NT2/D1 (cell line): Measurements from ENCODE around the gene ADGRD1.
"Not testable (repeated sequence)": the region's sequence is repeated elsewhere in the genome, so short reads cannot be mapped to it uniquely, and the experiment has no call there.

Experiments
- DNase-seq: peaks from one replicate; pipeline ENCODE4 v3.0.0-alpha.2; 2011; ENCODE audit warnings: low read depth, low spot score
- H3K27me3 ChIP-seq: 2 replicates; pipeline ENCODE4 v1.6.0; 2011; ENCODE audit warnings: mild to moderate bottlenecking; ENCODE audit not compliant: insufficient read length, insufficient read depth
- H3K36me3 ChIP-seq: 2 replicates; pipeline ENCODE4 v1.6.1; 2011; ENCODE audit warnings: mild to moderate bottlenecking, low read length, mixed read lengths; ENCODE audit not compliant: insufficient read depth, insufficient read length
- H3K4me1 ChIP-seq: 2 replicates; pipeline ENCODE4 v1.5.1; 2011; ENCODE audit not compliant: insufficient read depth, insufficient read length
- H3K4me3 ChIP-seq: 2 replicates; pipeline ENCODE4 v1.5.1; 2011; ENCODE audit warnings: low read depth; ENCODE audit not compliant: insufficient read length
- H3K9ac ChIP-seq: 2 replicates; pipeline ENCODE4 v1.6.0; 2011; ENCODE audit warnings: low read depth; ENCODE audit not compliant: insufficient read length
- H3K9me3 ChIP-seq: 2 replicates; pipeline ENCODE4 v1.5.1; 2011; ENCODE audit warnings: mild to moderate bottlenecking, low read length; ENCODE audit not compliant: insufficient read depth
- SUZ12 ChIP-seq: IDR thresholded peaks from 2 replicates; pipeline ENCODE4 v1.6.1; 2011; ENCODE audit not compliant: insufficient read length, insufficient read depth; ENCODE audit errors: extremely low read depth
- YY1 ChIP-seq: IDR thresholded peaks from 2 replicates; pipeline ENCODE4 v1.6.1; 2011; ENCODE audit not compliant: insufficient read length, insufficient read depth
- ZNF274 ChIP-seq: IDR thresholded peaks from 2 replicates; pipeline ENCODE4 v1.6.1; 2011; ENCODE audit warnings: mild to moderate bottlenecking, low read depth, low read length

ADGRD1 gene

DNA sequence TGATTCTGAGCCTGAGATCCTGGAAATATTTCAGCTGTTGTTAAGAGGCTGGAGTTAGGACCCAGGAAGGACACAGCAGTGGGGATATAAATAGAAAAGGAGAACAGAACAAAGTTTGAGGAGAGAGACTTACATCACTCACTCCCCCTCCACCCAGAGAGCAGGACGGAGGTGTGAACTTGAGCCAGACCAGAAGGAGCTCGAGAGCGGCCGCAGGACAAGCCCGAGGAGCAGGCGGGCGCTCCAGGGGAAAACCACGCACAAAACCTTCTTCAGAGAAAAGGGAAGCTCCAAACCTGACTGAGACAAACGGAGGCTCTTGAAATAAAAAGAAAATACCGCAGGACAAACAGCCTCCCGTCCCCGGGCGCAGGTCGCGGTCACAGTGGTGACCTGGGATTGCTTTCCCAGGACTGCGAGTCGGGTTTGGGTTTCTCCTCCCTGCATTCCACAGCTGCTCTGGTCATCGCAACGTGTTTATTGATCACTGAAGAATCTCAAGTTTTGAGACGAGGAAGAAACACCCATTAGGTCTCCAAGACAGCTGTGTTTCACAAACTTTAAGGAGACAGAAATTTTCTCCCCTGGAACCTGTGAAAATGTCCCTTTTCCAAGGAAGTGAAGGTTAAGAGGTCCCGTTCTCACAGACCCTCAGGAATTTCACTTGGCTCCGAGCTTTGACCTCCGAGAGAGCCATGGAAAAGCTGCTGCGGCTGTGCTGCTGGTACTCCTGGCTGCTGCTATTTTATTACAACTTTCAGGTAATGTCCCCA is at the start of gene ADGRD1:
Gene ADGRD1 (plus strand): TSS at position 137 of the 773 bp plus-strand sequence. CDS start 559 bp downstream, at position 696.
- Histone ChIP-seq H3K9ac (peak within 1 kb of the TSS; percentile 52), H3K27me3 (peaks cover 18% of the 10 kb centered on the region)

DNA sequence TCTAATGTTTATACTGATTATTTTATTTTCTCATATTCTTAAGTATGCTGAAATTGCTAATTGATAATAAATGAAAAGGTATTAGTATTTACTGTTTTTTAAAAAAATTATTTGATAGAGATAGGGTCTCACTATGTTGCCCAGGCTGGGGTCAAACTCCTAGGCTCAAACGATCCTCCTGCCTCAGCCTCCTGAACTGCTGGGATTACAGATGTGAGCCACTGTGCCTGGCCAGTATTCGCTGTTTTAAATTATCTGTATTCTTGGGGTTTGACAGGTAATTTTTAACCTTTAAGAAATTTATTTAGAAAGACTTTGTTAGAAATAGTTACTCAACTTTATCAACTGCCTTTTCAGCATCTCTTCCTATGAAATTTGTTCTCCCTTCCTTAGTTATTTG is 49.6 kb upstream of the ADGRD1 start:
- TF ChIP-seq ZNF274 (no peak), SUZ12 (no peak), YY1 (no peak)
- H3K27me3 ChIP-seq, result no peaks in the 10 kb centered on the region

More for the DNA sequence above, at the start of gene ADGRD1:
- Histone ChIP-seq H3K4me1 (peaks cover 14% of the 10 kb centered on the region), H3K9me3 (no peaks in the 10 kb centered on the region), H3K36me3 (no peaks in the 10 kb centered on the region), H3K4me3 (peak within 1 kb of the TSS; percentile 15)
- TF ChIP-seq YY1 (no peak), ZNF274 (no peak), SUZ12 (no peak)
- no peak for DNase-seq

DNA sequence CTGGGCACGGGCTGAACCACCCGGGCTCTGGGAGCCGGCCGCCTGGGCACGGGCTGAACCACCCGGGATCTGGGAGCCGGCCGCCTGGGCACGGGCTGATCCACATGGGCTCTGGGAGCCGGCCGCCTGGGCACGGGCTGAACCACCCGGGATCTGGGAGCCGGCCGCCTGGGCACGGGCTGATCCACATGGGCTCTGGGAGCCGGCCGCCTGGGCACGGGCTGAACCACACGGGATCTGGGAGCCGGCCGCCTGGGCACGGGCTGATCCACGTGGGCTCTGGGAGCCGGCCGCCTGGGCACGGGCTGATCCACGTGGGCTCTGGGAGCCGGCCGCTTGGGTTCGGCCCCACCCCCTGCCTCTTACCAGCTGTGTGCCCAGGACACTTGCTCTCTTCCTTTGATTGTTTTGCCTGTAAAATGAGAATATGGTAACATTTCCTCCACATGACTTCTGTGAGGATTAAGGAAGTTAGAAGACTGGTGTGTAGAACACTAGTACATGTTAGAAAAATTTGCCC is 48.7 kb upstream of the ADGRD1 start:
- H3K9me3 ChIP-seq, DNase-seq, H3K27me3 ChIP-seq, H3K36me3 ChIP-seq, H3K9ac ChIP-seq, H3K4me1 ChIP-seq, H3K4me3 ChIP-seq: not testable (repeated sequence)

More for the DNA sequence above, 49.6 kb upstream of the ADGRD1 start:
- Histone ChIP-seq H3K9me3 (no peaks in the 10 kb centered on the region), H3K9ac (no peak overlapping the region), H3K36me3 (no peaks in the 10 kb centered on the region), H3K4me1 (no peaks in the 10 kb centered on the region), H3K4me3 (no peak overlapping the region)
- no peak for DNase-seq

DNA sequence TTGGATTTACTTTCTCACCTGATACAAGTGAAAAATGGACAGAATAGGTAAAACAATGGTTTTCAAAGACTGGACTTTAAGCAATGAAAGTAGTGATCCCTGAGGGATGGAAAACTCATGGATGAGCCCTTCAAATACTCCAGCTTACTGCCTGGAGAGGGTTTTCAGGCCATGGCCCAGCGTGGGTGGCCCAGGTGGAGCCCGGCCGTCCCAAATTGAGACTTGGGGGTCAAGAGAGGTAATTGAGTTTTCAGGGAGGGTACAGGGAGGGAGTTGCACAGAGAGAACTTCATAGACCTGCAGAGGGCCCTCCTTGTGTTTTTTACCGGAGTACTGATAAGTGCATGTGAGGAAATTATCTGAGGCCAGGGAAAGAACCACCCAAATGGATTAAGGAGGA is 44.6 kb upstream of the ADGRD1 start:
- no peak for TF ChIP-seq SUZ12
- TF ChIP-seq ZNF274, result no peak
- no peak for TF ChIP-seq YY1
- peaks cover 18% of the 10 kb centered on the region for H3K9me3 ChIP-seq
- no peaks in the 10 kb centered on the region for H3K36me3 ChIP-seq

DNA sequence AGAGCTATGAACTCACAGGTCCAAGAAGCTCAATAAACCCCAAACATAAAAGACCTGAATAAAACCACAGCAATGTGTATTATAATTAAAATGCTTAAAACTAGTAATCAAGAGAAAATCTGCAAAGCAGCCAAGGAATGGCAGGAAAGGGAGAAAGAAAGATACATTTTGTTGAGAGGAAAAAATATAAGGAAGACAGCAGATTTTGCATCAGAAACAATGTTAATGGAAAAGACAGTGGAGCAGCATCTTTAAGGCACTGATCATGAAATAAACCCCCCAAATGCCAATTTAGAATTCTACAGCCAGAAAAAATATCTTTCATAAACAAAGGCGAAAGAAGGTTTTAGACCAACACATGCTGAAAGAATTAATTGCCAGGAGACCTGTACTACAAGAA is 42.5 kb upstream of the ADGRD1 start:
- H3K9ac ChIP-seq, result no peak overlapping the region
- no peaks in the 10 kb centered on the region for H3K36me3 ChIP-seq
- TF ChIP-seq YY1 (no peak), ZNF274 (no peak), SUZ12 (no peak)
- H3K4me3 ChIP-seq, result no peak overlapping the region
- DNase-seq, result no peak
- H3K4me1 ChIP-seq, result no peaks in the 10 kb centered on the region
- H3K9me3 ChIP-seq, result peaks cover 18% of the 10 kb centered on the region
- peaks cover 6% of the 10 kb centered on the region for H3K27me3 ChIP-seq

More for the DNA sequence above, 44.6 kb upstream of the ADGRD1 start:
- Histone ChIP-seq H3K27me3 (no peaks in the 10 kb centered on the region), H3K4me1 (no peaks in the 10 kb centered on the region), H3K9ac (no peak overlapping the region), H3K4me3 (no peak overlapping the region)
- DNase-seq, result no peak

DNA sequence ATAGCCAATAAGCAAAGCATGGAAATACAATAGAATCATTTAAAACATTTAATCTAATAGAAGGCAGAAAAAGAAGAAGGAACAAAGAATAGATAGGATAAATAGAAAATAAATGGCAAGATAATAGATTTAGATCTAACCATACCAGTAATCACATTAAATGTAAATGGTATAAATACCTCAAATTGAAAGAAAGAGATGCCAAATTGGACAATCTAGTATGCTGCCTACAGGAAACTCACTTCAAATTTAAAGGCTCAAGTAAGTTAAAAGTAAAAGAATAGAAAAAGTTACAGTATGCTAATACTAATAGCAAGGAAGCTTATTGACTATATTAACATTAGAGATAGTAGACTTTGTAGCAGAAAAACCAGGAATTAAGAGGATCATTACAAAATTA is 41.8 kb upstream of the ADGRD1 start:
- no peaks in the 10 kb centered on the region for H3K4me1 ChIP-seq
- TF ChIP-seq ZNF274 (no peak), SUZ12 (no peak), YY1 (no peak)
- peaks cover 18% of the 10 kb centered on the region for H3K9me3 ChIP-seq
- no peak overlapping the region for H3K9ac ChIP-seq
- peaks cover 12% of the 10 kb centered on the region for H3K27me3 ChIP-seq
- no peak for DNase-seq
- H3K36me3 ChIP-seq, result no peaks in the 10 kb centered on the region
- no peak overlapping the region for H3K4me3 ChIP-seq

DNA sequence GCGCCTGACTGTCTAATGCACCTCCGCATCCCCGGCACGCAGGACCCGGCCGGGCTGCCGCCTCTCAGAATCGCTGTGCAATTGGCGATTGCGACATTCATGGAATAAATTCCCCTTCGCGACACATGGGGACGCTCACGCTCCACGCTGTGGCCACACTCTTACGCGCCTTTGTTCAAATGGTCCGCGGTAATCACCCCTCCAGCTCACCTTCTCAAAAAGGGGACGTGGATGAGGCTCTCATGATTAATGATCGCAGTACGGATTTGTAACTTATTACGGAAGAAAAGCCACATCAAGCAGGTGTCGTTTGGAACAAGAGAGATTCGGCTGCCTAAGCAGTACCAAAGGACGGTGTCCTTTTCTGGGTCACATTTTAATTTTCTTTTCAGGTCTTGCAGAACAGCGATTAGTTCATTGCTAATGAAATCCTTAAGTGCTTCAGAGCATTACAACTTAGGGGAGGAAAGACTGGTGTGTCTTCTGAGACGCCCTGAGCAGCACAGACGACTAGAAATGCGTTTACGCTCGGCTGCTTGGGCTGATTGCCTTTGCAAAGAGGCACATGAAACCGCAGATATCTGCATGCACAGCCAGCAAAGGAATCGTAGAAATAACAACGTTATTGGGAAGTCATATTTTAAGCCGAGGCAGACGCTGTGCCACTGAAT is 37.3 kb upstream of the ADGRD1 start:
- Histone ChIP-seq H3K9ac (no peak overlapping the region), H3K9me3 (peaks cover 16% of the 10 kb centered on the region), H3K4me1 (no peaks in the 10 kb centered on the region), H3K27me3 (peaks cover 16% of the 10 kb centered on the region), H3K36me3 (no peaks in the 10 kb centered on the region), H3K4me3 (no peak overlapping the region)
- no peak for TF ChIP-seq ZNF274
- TF ChIP-seq SUZ12, result no peak
- no peak for TF ChIP-seq YY1
- peak; percentile 49 for DNase-seq
